GM18909 (cell line): Measurements from ENCODE around the gene TAP2.
"Not testable (repeated sequence)": the region's sequence is repeated elsewhere in the genome, so short reads cannot be mapped to it uniquely, and the experiment has no call there.

ENCODE experiments used
- ATAC-seq: cut with Tn5 transposase; IDR thresholded peaks from one replicate; pipeline ENCODE4 v1.9.1; 2021; ENCODE audit warnings: mild to moderate bottlenecking; ENCODE audit not compliant: unreplicated experiment, poor library complexity

Gene TAP2

DNA sequence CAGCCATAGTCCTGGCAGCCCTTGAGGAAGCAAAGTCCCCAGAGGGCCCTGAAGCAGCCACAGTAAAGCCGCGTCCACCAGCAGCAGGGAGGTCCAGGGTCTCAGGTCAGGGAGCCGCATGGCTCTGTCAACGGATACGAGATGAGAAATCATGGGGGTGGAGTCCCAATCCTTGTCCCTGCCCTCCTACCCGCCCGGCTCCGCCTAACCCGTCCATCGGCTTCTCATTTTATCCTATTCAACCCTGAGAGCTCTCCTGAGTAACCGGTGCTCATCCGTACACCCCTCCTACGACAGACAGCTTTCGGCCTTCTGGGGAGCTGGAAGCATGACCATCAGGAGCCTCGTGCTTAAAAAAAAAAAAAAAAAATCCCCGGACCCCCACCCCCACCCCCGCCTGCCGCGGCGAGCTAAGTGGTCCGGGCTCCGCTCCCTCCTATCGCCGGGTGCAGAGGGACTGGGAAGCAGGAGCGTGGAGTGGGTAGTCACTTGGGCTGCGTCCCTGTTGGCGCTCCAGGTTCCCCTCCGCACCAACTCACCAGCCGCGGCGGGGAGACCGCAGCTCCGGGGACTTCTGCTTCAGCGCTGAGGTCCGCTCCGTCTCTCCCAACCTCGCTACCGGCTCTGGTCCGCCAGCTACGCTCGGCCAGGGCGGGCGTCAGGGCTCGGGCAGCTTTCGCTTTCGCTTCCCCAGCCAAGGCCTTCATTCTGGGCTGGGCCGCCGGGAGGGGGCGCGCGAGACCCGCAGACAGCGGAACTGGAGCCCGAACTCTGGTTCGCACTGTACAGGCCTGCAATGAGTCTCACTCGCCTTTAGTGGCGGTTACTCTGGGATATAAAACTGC, at the start of gene TAP2:
TAP2 (minus strand) TSS at position 626 of the 845 bp plus-strand sequence; CDS start at position 120, 506 bp downstream.
- peak; percentile 83 for ATAC-seq

DNA sequence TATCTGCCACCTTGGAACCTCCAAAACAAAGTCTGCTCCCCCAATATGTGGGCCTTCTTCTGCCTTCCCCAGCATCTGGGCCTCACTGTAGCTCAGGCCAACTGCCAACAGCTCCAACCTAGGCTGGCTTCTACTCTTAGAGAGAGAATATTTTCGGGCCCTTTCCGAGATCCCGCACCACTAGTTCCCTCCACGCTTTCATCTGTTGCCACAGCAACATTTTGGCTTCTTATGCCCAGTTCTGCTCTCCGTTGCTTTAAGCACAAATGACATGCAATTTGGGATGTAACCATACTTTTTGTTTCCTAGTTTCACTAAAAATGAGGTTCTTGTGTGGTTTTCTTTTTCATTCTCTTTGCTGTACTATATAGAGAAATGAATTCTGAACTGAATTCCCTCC, 49.1 kb upstream of the TAP2 start:
- no peak for ATAC-seq

DNA sequence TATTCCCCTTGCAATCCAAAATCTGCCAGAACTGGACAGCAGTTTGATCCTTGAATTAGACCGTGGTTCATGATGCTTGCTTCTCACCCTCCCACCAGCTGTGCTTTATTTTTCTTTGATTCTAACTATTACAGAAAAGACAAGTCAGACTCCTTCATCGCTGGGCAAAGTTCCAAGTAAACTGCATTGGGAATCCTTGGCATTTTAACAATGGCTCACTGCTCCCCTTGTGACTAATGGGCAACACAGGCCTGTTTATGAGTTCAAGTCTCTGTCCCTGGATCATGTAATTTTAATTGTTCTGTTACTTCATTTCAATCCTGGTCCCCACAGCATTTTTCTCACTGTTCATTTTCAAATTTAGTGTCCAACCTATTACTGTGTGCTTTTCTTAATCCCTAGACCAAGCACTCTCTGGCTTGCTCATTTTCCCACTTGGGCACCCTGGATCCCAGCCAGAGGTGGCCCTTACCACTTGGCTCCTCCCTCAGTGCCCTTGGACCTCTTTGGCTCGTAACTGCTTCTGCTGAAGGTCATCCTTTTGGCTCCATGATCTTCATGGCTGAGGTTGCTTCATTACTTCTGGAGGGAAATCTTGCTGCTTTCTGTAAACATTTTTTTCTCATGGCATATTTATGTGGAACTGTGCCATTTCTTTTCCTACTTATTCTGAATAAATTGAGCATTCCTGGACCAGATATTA, 48.3 kb upstream of the TAP2 start:
- no peak for ATAC-seq

GRCh38 chr6:32885698-32886286, 47.3 kb upstream of the TAP2 start:
- no peak for ATAC-seq

GRCh38 chr6:32883789-32884188, 45.2 kb upstream of the TAP2 start:
- ATAC-seq, result no peak

DNA sequence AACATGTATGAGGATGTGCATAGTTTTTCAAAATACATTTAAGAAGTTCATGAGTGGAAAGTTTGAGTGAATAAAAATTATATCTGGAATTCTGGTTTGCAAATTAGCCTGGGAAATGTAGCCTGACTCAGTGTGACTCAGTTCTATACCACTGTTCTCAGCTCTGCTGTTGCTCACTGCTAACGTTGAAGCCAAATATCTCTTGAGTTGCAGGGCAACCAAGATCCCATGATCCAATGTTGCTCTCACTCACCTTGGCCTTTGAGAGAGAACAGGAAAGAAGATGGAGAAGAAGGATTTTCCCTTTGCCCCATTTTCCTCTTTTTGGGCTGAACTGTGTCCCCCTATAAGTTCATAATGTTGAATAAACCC, 44.3 kb upstream of the TAP2 start:
- no peak for ATAC-seq

DNA sequence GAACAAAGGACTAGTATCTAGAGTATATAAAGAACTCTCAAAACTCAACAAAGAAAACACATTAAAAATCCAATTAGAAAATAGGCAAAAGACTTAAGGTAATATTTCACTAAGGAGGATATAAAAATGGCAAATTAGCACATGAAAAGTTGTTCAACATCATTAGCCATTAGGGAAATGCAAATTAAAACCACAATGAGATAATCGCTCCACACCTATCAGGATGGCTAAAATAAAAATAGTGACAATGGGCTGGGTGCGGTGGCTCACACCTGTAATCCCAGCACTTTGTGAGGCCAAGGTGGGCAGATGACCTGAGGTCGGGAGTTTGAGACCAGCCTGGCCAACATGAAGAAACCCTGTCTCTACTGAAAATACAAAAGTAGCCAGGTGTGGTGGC, 42.4 kb upstream of the TAP2 start:
- ATAC-seq, result not testable (repeated sequence)

GRCh38 chr6:32879691-32880090, 41.2 kb upstream of the TAP2 start:
- no peak for ATAC-seq

DNA sequence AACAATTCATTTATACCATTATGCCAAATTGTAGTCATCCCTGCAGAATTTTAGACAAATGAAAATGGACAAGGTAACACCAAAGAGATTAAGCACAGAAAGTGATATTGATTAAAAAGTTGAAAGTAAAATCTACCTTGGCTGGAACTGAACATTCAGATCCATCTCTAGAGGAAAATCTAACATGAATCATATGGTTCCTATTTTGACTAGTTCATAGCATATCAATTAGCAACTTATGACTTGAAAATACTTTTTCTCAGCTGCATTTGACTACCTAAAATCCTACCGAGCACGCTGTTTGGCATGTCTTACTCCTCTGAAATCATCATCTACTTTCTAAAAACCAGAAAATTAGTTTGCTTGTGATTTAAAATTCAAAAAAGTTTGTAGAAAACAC, 38.1 kb upstream of the TAP2 start:
- no peak for ATAC-seq

GRCh38 chr6:32873947-32874346, 35.4 kb upstream of the TAP2 start:
- ATAC-seq, result not testable (repeated sequence)

DNA sequence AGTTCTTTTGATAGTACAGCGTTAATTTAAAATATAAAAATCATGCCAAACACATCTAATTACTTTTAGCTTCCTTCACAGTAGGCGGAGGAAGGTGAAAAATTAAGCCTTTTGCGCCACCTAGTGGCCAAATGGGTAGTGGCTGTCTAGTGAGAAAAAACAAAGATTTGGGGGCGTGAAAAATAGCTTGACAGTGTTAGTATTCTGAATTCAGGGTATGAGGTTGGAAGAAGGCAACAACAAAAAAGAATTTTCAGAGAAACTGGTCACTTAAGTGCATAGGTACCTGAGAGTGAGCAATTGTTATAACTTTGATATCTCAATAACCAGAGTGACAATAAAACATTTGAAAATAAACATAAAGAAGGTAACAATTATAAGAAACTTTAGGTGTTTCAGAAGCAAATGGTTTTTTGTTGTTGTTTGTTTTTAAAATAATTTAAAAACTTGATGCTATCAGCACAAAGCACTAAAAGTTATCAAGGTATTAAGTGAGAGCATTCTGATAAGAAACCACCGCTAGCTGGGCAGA, 29.8 kb upstream of the TAP2 start:
- no peak for ATAC-seq

GRCh38 chr6:32867554-32868256, 29.2 kb upstream of the TAP2 start:
- no peak for ATAC-seq

DNA sequence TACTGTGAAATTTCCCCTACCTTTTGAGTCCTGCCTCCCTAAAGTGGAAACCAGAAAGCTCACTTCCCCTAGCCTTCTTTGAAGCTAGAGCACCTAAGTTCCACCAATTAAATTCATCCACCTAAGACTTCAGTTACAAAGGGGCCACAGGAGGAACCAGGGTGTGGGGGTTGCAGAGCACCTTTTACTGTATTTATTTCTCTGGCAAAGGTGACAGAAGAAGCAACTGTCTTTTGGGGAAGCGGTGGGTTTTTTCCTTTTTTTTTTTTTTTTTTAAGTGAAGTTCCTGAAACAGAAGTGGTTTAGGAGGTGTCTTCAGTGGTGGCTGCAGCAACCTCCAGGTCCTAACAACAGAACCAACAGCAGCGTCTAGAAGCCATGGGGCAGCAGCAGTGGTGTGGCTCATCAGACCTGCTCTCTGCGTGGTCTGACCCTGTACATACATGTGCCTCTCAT, 28.5 kb upstream of the TAP2 start:
- no peak for ATAC-seq

DNA sequence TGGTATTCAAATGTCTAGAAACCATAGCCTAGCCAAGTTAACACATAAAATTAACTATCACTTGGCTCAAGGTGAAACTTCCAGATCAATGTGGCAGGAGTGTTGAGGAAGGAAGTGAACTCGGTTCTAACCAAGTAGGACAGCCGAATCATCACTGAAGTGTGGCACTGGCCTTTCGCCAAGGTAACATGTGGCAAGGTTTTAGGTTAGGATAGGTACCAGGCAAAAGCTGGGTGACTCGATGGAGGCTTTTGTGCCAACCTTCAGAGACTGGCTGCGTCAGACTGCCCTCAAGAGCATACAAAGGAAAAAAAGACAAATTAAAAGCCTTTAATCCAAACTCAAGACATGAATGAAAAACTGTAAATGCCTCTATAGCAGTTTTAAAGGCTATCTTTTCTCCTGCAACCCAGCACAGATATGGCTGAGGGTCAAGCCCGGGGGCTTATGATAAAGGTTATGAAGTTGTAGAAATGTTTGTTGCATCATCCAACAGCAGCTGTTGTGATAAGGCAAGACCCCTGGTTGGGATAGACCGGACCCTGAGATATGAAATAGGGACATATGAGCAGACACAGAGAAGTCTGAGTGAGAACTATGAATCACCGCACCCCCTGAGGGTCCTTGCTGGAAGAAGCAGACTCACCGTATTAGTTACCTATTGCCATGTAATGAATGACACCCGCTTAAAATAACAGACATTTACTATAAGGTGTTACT, 27.3 kb upstream of the TAP2 start:
- ATAC-seq, result no peak

- no peak for ATAC-seq
These were observed 24.2 kb upstream of the TAP2 start for GRCh38 chr6:32862725-32863124.

- ATAC-seq, result no peak
These were observed 22.1 kb upstream of the TAP2 start for GRCh38 chr6:32860674-32861073.

GRCh38 chr6:32858194-32858593, 19.7 kb upstream of the TAP2 start:
- ATAC-seq, result no peak

DNA sequence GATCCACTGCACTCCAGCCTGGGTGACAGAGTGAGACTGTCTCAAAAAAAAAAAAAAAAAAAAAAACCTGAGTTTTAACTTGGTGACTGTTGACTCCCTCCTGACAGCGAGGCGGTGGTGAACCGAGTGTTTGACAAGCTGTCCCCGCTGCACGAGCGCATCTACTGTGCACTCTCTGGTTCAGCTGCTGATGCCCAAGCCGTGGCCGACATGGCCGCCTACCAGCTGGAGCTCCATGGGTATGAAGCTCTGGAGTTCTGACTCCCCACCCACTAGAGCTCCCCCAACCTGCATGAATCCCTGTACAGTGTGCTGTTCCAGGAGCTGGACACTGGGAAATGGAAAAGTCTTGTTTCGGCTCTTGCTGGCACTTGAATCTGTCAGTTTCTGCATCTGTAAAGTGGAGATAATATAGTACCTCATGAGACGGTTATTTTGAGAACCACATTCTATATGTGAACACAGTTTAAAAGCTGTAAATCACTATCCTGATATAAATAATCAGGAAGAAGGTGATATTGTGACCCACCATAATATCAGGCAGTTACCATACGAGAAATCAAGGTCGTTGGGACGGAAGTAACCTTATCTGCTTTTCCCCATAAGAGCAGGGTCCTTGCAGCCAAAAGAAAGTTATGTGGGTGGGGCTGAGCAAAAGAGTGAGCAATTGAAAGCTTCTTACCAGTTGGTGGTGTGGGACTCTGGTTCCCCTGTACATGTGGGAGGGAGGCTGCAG, 18.8 kb upstream of the TAP2 start:
- ATAC-seq, result no peak
